ENCODE data around the gene FJX1. TPM values are rescaled to one million over a fixed set of nuclear protein-coding genes. Genes with fewer than 3 reads are reported as not detected.

Gene FJX1
- total RNA-seq, 1 experiment from 2014 or later: 13.7 TPM

DNA sequence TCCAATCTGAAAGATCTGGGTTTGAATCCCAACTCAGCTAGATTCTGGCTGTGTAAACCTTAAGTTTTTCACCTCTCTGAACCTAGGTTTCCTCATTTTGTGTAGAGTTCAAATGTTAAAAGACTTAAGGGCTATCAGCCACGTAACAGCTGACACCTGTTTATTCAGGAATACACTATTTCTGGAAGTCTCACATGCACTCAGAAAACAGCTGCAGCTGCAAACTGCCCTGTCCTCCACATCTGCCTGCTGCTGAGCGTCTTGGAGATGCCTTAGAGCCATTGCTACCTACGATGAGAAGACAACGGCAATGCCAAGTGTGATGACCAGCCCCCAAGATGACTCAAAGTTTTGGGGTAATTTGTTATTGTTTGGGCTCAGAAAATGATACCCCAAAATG lies 37.6 kb downstream of the FJX1 start (continued):
- no peak for TF ChIP-seq TCF7L2 (IDR thresholded peaks at IDR 0.05; ENCODE audit: borderline replicate concordance, extremely low read depth, insufficient read depth, insufficient read length)
- TF ChIP-seq ELF1 (IDR thresholded peaks at IDR 0.05; ENCODE audit: borderline replicate concordance, low read depth): no peak
- TF ChIP-seq YY1 (IDR thresholded peaks at IDR 0.05; ENCODE audit: extremely low read depth, insufficient replicate concordance, low read depth, low read length): no peak
- TF ChIP-seq POLR2AphosphoS5 (IDR thresholded peaks at IDR 0.05; ENCODE audit: low read depth, low read length): no peak
- no peak for TF ChIP-seq SP1 (IDR thresholded peaks at IDR 0.05; ENCODE audit: low read depth)

DNA sequence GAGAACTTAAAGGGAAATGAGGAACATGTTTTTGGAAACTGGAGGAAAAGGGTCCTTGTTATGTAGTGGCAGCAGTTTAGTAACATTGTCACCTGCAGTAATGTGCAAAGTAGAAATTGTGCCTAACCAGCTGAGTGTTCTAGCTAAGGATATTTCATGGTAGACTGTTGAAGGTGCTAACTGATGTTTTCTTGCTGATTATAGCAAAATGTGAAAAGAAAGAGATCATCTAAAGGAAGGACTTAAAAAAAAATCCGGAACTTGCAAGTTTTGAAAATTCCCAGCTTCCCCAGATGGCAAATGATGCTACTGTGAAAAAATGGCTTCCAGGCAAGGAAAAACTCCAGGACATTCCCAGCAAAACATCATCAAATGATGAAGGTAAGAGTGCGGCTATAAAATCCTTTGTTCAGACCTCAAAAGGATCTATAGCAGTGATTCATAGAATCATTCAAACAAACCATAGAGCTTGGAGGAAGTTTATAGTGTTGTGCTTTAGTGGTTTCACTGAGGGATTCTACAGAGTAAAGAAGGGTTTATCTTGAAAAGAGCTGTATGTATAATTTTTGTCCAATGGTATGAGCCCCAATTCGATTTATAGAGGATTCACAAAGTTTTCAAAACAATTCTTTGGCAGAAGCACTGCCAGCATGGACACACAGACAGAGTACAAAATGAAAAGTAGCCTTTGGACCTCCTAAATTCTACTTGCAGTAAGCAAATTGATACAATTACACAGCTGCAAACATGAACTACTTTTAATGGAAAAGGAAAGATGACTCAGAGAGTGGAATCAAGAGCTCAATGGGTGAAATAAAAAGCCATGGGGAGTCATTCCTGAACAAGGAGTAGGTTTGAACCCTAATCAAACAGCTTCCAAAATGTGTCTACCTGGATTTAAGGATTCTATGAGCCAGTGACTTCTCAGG lies 40.0 kb downstream of the FJX1 start:
- H3K27ac ChIP-seq (ENCODE audit: low read depth, low read length): no peak overlapping the region
- ATAC-seq: no peak

More for the DNA sequence above, 40.0 kb downstream of the FJX1 start:
- BruUV-seq (replicated peaks): no TSS peak
- CTCF ChIA-PET: interaction anchor here (0.6 kb wide), 1 partner anchor 170 kb away, joined by 5 read pairs; no protein-coding TSS in a partner anchor
- no peak overlapping the region for H3K4me2 ChIP-seq (ENCODE audit: low read length)
- TF ChIP-seq EZH2phosphoT487 (IDR thresholded peaks at IDR 0.05; ENCODE audit: borderline replicate concordance): no peak
- TF ChIP-seq JUND (IDR thresholded peaks at IDR 0.05): no peak
- no peak for TF ChIP-seq SIN3A (IDR thresholded peaks at IDR 0.05; ENCODE audit: low read depth)
- TF ChIP-seq, protein P1, sequence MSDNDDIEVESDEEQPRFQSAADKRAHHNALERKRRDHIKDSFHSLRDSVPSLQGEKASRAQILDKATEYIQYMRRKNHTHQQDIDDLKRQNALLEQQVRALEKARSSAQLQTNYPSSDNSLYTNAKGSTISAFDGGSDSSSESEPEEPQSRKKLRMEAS (IDR thresholded peaks at IDR 0.05): no peak
- no peak for TF ChIP-seq POLR2A (IDR thresholded peaks at IDR 0.05; ENCODE audit: borderline replicate concordance, extremely low read depth, insufficient read depth, insufficient read length)
- no peak for TF ChIP-seq FOSL1 (IDR thresholded peaks at IDR 0.05; ENCODE audit: low read depth)
- TF ChIP-seq SRF (IDR thresholded peaks at IDR 0.05; ENCODE audit: low read depth): no peak
- TF ChIP-seq ATF3 (IDR thresholded peaks at IDR 0.05): no peak
- H3K27me3 ChIP-seq (ENCODE audit: insufficient read depth, low read length): no peaks in the 10 kb centered on the region
- RAD21 ChIA-PET (ENCODE audit: low non-redundant PET in 1 of 2, low total read pairs in 2 of 2, uncharacterized antibody in 2 of 2, unreplicated experiment in 2 of 2): no interaction called here
- no peak for DNase-seq (ENCODE audit: low read depth, low spot score)
- POLR2A ChIA-PET: no interaction called here
- no peaks in the 10 kb centered on the region for H3K36me3 ChIP-seq (ENCODE audit: control insufficient read depth in 1 of 2, insufficient read depth in 2 of 2, low read length in 2 of 2)
- no peak overlapping the region for H3K9ac ChIP-seq (ENCODE audit: low read length)
- no peak overlapping the region for H3K4me3 ChIP-seq (replicated peaks in 1 of 2; ENCODE audit: low read depth in 1 of 2, low read length in 2 of 2)
- peaks cover 0 to 3% of the 10 kb centered on the region in 2 experiments; a peak in 1 of 4 replicates for H3K9me3 ChIP-seq (ENCODE audit: control insufficient read depth in 1 of 2, insufficient read depth in 1 of 2, low read depth in 1 of 2, low read length in 2 of 2)
- H2AFZ ChIP-seq (ENCODE audit: low read depth, low read length, poor library complexity, severe bottlenecking): no peak overlapping the region
- intact Hi-C loops (cut with micrococcal nuclease): no loop called here
- H3K79me2 ChIP-seq (ENCODE audit: insufficient read depth, low read length): no peaks in the 10 kb centered on the region
- no peaks in the 10 kb centered on the region for H3K9me2 ChIP-seq (ENCODE audit: insufficient read depth)
- H4K20me1 ChIP-seq (ENCODE audit: insufficient read depth): no peaks in the 10 kb centered on the region
- peaks cover 3 to 19% of the 10 kb centered on the region in 2 experiments; a peak in 3 of 4 replicates for H3K4me1 ChIP-seq (ENCODE audit: control insufficient read depth in 1 of 2, insufficient read depth in 2 of 2, low read length in 2 of 2)
